Activated CD8-positive, alpha-beta memory T cell treated with anti-CD3 and anti-CD28 coated beads, Interleukin-2, amount 10 ng/mL, durations not matched to agents 7 days and 5 days (primary cell): Measurements from ENCODE around the gene NR6A1. TPM values are rescaled to one million over a fixed set of nuclear protein-coding genes. Genes with fewer than 3 reads are reported as not detected.

Source experiments
- ATAC-seq: fragments of 150-1000 bp; cut with Tn5 transposase; one replicate; pipeline ENCODE4 v1.10.0; 2021; ENCODE audit warnings: moderate library complexity
- CTCF ChIA-PET: fragments of 350-600 bp; sonication (Branson Sonifier 250); formaldehyde crosslinking; loops from one replicate; lab custom pipeline; 2021; ENCODE audit warnings: antibody characterized with exemption; lab: Charles Lee
- DNase-seq: peaks from one replicate; pipeline ENCODE4 v3.0.0-alpha.2; 2020
- H3K27ac Mint-ChIP-seq: one replicate; pipeline ENCODE4 v1.8.0; 2021; ENCODE audit warnings: mild to moderate bottlenecking, mixed read lengths
- H3K27me3 Mint-ChIP-seq: one replicate; pipeline ENCODE4 v1.8.0; 2021; ENCODE audit warnings: mixed read lengths
- H3K36me3 Mint-ChIP-seq: one replicate; pipeline ENCODE4 v1.8.0; 2021; ENCODE audit warnings: mild to moderate bottlenecking, mixed read lengths
- H3K4me1 Mint-ChIP-seq: one replicate; pipeline ENCODE4 v1.8.0; 2021; ENCODE audit warnings: mixed read lengths
- H3K4me3 Mint-ChIP-seq: one replicate; pipeline ENCODE4 v1.8.0; 2021; ENCODE audit warnings: mild to moderate bottlenecking, moderate library complexity, mixed read lengths
- H3K9me3 Mint-ChIP-seq: one replicate; pipeline ENCODE4 v1.8.0; 2022; ENCODE audit warnings: low read depth, mixed read lengths
- total RNA-seq, 2 experiments: library from RNA; stranded (reverse); gene quantifications; one replicate each; pipeline ENCODE4 v1.2.3, GENCODE V29; 2021

NR6A1 gene
- total RNA-seq, 2 experiments from 2014 or later, result 0.44 to 1.2 TPM

- Mint-ChIP-seq H3K4me1 (peaks cover 4% of the 10 kb centered on the region), H3K9me3 (no peaks in the 10 kb centered on the region), H3K36me3 (peaks cover 4% of the 10 kb centered on the region), H3K27ac (no peak overlapping the region), H3K27me3 (peaks cover 21% of the 10 kb centered on the region), H3K4me3 (no peak overlapping the region)
- CTCF ChIA-PET, result no interaction called here
- DNase-seq (no peak), ATAC-seq (no peak)
These were observed 263.2 kb downstream of the NR6A1 start for GRCh38 chr9:124507880-124508423.

GRCh38 chr9:124506931-124507879 lies 263.9 kb downstream of the NR6A1 start, which contains the start of gene NR5A1:
Gene NR5A1, minus strand, starts transcription at chr9:124507399. Its CDS starts 4,004 bp downstream, at chr9:124503395.
- Mint-ChIP-seq H3K27ac (no peak within 1 kb of the TSS), H3K4me3 (no peak within 1 kb of the TSS), H3K4me1 (peaks cover 4% of the 10 kb centered on the region), H3K36me3 (peaks cover 4% of the 10 kb centered on the region), H3K27me3 (peaks cover 22% of the 10 kb centered on the region), H3K9me3 (no peaks in the 10 kb centered on the region)
- CTCF ChIA-PET, result no interaction called here
- DNase-seq (no peak), ATAC-seq (no peak)

- Mint-ChIP-seq H3K27me3 (peaks cover 27% of the 10 kb centered on the region), H3K27ac (no peak overlapping the region), H3K36me3 (peaks cover 4% of the 10 kb centered on the region), H3K4me1 (peaks cover 4% of the 10 kb centered on the region), H3K9me3 (no peaks in the 10 kb centered on the region), H3K4me3 (no peak overlapping the region)
- no peak for DNase-seq
- CTCF ChIA-PET, result no interaction called here
- no peak for ATAC-seq
These were observed 264.7 kb downstream of the NR6A1 start for GRCh38 chr9:124506433-124506832.

- Mint-ChIP-seq H3K27ac (no peak overlapping the region), H3K27me3 (peaks cover 27% of the 10 kb centered on the region), H3K4me3 (no peak overlapping the region), H3K9me3 (no peaks in the 10 kb centered on the region), H3K4me1 (peaks cover 4% of the 10 kb centered on the region), H3K36me3 (peaks cover 4% of the 10 kb centered on the region)
- DNase-seq (no peak), ATAC-seq (no peak)
- CTCF ChIA-PET, result no interaction called here
These were observed 265.2 kb downstream of the NR6A1 start for GRCh38 chr9:124505901-124506346.

GRCh38 chr9:124505006-124505900 lies 265.9 kb downstream of the NR6A1 start:
- DNase-seq (no peak), ATAC-seq (no peak)
- Mint-ChIP-seq H3K36me3 (peaks cover 4% of the 10 kb centered on the region), H3K27me3 (peaks cover 27% of the 10 kb centered on the region), H3K4me1 (peaks cover 7% of the 10 kb centered on the region), H3K4me3 (no peak overlapping the region), H3K9me3 (no peaks in the 10 kb centered on the region), H3K27ac (no peak overlapping the region)
- CTCF ChIA-PET, result no interaction called here

GRCh38 chr9:124504530-124505005 lies 266.5 kb downstream of the NR6A1 start:
- CTCF ChIA-PET, result no interaction called here
- H3K4me3 Mint-ChIP-seq, result no peak overlapping the region
- no peaks in the 10 kb centered on the region for H3K9me3 Mint-ChIP-seq
- DNase-seq (no peak), ATAC-seq (no peak)
- peaks cover 4% of the 10 kb centered on the region for H3K36me3 Mint-ChIP-seq
- H3K4me1 Mint-ChIP-seq, result peaks cover 7% of the 10 kb centered on the region
- H3K27ac Mint-ChIP-seq, result no peak overlapping the region
- peaks cover 27% of the 10 kb centered on the region for H3K27me3 Mint-ChIP-seq

GRCh38 chr9:124503713-124504529 lies 267.2 kb downstream of the NR6A1 start:
- Mint-ChIP-seq H3K36me3 (peaks cover 4% of the 10 kb centered on the region), H3K27ac (no peak overlapping the region), H3K27me3 (peaks cover 27% of the 10 kb centered on the region), H3K9me3 (no peaks in the 10 kb centered on the region), H3K4me1 (peaks cover 7% of the 10 kb centered on the region), H3K4me3 (no peak overlapping the region)
- CTCF ChIA-PET, result no interaction called here
- DNase-seq, result no peak
- ATAC-seq, result no peak

GRCh38 chr9:124502711-124503702 lies 268.1 kb downstream of the NR6A1 start:
- H3K4me3 Mint-ChIP-seq, result no peak overlapping the region
- no peaks in the 10 kb centered on the region for H3K9me3 Mint-ChIP-seq
- H3K4me1 Mint-ChIP-seq, result peaks cover 7% of the 10 kb centered on the region
- H3K36me3 Mint-ChIP-seq, result peaks cover 4% of the 10 kb centered on the region
- ATAC-seq (no peak), DNase-seq (no peak)
- no peak overlapping the region for H3K27ac Mint-ChIP-seq
- CTCF ChIA-PET, result no interaction called here
- H3K27me3 Mint-ChIP-seq, result peaks cover 27% of the 10 kb centered on the region

GRCh38 chr9:124501771-124502320 lies 269.3 kb downstream of the NR6A1 start:
- H3K36me3 Mint-ChIP-seq, result peaks cover 4% of the 10 kb centered on the region
- no peak for DNase-seq
- no peak for ATAC-seq
- CTCF ChIA-PET, result no interaction called here
- no peak overlapping the region for H3K27ac Mint-ChIP-seq
- no peak overlapping the region for H3K4me3 Mint-ChIP-seq
- peaks cover 27% of the 10 kb centered on the region for H3K27me3 Mint-ChIP-seq
- H3K4me1 Mint-ChIP-seq, result peaks cover 7% of the 10 kb centered on the region
- H3K9me3 Mint-ChIP-seq, result no peaks in the 10 kb centered on the region

GRCh38 chr9:124500796-124501611 lies 270.1 kb downstream of the NR6A1 start:
- Mint-ChIP-seq H3K9me3 (no peaks in the 10 kb centered on the region), H3K4me3 (no peak overlapping the region), H3K4me1 (peaks cover 10% of the 10 kb centered on the region), H3K27me3 (peaks cover 25% of the 10 kb centered on the region), H3K36me3 (peaks cover 4% of the 10 kb centered on the region), H3K27ac (no peak overlapping the region)
- ATAC-seq (no peak), DNase-seq (no peak)
- CTCF ChIA-PET, result no interaction called here
